Colonic mucosa (tissue), 4 donors: ENCODE data around the gene LRRN2. TPM values are rescaled to one million over a fixed set of nuclear protein-coding genes. Genes with fewer than 3 reads are reported as not detected.

Experiments used
- DNase-seq: peaks from one replicate; pipeline ENCODE4 v3.0.0-alpha.2; 2020
- H3K27ac ChIP-seq: fragments of 200-600 bp; one replicate; pipeline ENCODE4 v1.8.0; 2021
- H3K27me3 ChIP-seq: fragments of 200-600 bp; one replicate; pipeline ENCODE4 v1.8.0; 2021
- H3K36me3 ChIP-seq: fragments of 200-600 bp; one replicate; pipeline ENCODE4 v1.8.0; 2021
- H3K4me1 ChIP-seq: fragments of 200-600 bp; one replicate; pipeline ENCODE4 v1.8.0; 2021; ENCODE audit warnings: mild to moderate bottlenecking
- H3K4me3 ChIP-seq: fragments of 200-600 bp; one replicate; pipeline ENCODE4 v1.8.0; 2021
- H3K9ac ChIP-seq, 2 donors: one replicate each; pipeline ENCODE4 v1.7.0; 2013; ENCODE audit warnings: control low read depth in 2 of 2, low read depth in 2 of 2, low read length in 2 of 2
- H3K9me3 ChIP-seq: fragments of 200-600 bp; one replicate; pipeline ENCODE4 v1.8.0; 2021
- intact Hi-C: fragments of 100-400 bp; cut with DNase I; formaldehyde crosslinking; loops from one replicate; pipeline ENCODE4 v1.14.1; 2022
- total RNA-seq, 2 donors: library from RNA; stranded (reverse); fragmentation: NEBNext Ultra II Directional in 1 of 2; extraction: Animal tissue kit (Norgen Biotek cat#: 25700) in 1 of 2; gene quantifications; one replicate each; pipeline ENCODE4 v1.2.1, GENCODE V29; 2021
- TF ChIP-seq, protein P1 (sequence below): fragments of 200-600 bp; IDR thresholded peaks from one replicate; pipeline ENCODE4 v1.8.0; 2022; ENCODE audit warnings: antibody characterized with exemption, mild to moderate bottlenecking
- donor health status: healthy.
- donor health status: DM: no; HTN: no; CAD: no.
- donor health status: DM: no; HTN: no; CAD: no.

The LRRN2 gene
- total RNA-seq, 2 donors from 2014 or later = 13.1 to 13.9 TPM

DNA sequence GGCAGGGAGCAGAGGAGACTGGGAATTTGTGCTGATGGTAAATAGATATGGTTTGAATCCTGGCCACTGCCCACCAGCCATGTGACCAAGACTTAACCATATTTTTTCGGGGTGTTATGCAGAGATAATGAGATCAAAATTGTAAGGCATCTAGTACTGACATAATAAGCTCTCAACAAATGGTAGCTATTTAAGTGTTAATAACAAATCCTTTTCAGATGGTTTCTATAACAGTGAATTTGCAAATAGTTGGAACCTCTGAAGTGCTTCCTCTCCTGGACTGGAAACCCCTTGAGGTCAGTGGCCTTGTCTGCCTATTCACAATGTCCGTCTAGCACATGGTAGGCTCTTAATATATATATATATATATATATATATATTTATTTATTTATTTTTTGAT, 104.7 kb downstream of the LRRN2 start:
- Histone ChIP-seq H3K36me3 (no peaks in the 10 kb centered on the region), H3K4me1 (peaks cover 3% of the 10 kb centered on the region), H3K27ac (no peak overlapping the region), H3K27me3 (no peaks in the 10 kb centered on the region), H3K9ac (no peak overlapping the region), H3K4me3 (no peak overlapping the region), H3K9me3 (no peaks in the 10 kb centered on the region)
- DNase-seq = no peak
- intact Hi-C loops = no loop called here
- TF ChIP-seq, protein P1, sequence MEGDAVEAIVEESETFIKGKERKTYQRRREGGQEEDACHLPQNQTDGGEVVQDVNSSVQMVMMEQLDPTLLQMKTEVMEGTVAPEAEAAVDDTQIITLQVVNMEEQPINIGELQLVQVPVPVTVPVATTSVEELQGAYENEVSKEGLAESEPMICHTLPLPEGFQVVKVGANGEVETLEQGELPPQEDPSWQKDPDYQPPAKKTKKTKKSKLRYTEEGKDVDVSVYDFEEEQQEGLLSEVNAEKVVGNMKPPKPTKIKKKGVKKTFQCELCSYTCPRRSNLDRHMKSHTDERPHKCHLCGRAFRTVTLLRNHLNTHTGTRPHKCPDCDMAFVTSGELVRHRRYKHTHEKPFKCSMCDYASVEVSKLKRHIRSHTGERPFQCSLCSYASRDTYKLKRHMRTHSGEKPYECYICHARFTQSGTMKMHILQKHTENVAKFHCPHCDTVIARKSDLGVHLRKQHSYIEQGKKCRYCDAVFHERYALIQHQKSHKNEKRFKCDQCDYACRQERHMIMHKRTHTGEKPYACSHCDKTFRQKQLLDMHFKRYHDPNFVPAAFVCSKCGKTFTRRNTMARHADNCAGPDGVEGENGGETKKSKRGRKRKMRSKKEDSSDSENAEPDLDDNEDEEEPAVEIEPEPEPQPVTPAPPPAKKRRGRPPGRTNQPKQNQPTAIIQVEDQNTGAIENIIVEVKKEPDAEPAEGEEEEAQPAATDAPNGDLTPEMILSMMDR = no peak

DNA sequence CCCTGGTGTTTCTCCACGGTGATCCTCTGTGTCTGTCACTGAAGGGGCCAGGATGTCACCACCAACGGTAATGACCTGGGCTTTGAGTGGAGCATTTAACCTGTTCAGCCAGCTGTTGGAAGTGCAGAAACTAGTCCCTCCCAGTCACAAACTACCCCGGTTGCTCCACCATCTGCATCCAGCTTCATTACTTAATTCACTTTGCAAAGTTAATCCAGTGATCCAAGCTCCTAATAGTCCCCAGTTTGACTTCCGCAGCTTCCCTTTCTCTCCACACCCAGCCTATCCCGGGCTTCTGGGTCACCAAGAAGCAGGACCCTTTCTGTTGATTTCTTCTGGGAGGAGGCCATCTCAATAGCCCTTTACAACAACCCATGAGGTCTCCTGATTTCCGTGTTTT, 105.9 kb downstream of the LRRN2 start:
- no peaks in the 10 kb centered on the region for H3K36me3 ChIP-seq
- no peak for DNase-seq
- no peak overlapping the region for H3K4me3 ChIP-seq
- intact Hi-C loops = no loop called here
- peaks cover 3% of the 10 kb centered on the region for H3K4me1 ChIP-seq
- H3K9me3 ChIP-seq = no peaks in the 10 kb centered on the region
- TF ChIP-seq, protein P1 = no peak
- no peak overlapping the region for H3K27ac ChIP-seq
- peak overlapping the region in 1 of 2 donors; percentile 50 for H3K9ac ChIP-seq
- H3K27me3 ChIP-seq = no peaks in the 10 kb centered on the region

DNA sequence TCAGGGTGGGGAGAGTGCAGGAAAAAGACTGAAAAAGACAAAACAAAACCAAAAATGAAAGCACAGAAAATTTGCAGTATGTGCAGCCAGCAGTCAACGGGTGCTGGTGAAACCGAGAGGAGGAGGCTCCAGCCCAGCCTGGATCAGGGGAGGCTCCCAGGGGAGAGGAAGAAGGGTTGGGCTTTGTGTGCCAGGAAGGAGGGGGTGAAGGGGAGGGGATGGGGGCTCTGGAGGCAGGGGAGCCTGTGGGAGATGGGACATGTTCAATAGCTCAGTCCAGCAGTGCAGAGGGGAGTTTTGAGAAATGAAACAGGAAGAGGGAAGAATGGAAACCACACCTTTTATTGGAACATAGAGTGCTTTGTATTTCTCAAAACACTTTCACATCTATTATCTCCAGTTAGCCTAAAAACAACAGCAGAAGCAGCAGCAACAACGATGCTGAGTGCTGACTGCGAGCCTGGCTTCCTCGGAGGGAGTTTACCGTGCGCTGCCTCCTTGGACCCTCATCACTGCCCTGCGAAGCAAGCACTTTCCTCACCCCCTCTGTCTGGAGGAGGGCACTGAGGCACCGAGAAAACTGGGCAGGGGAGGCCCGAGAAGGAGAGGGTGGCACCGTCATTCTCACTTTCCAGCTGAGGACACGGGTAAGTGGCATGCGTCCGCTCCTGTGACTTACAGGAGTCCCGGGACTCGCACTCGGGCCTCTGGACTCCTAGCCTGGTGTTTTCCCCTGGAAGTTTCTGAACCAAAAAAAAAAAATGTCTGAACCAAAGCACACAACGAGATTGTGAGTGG, 106.5 kb downstream of the LRRN2 start:
- Histone ChIP-seq H3K4me1 (peaks cover 3% of the 10 kb centered on the region), H3K36me3 (no peaks in the 10 kb centered on the region), H3K4me3 (peak overlapping the region; percentile 6), H3K9ac (peak overlapping the region; percentile 28 to 50), H3K9me3 (no peaks in the 10 kb centered on the region), H3K27me3 (no peaks in the 10 kb centered on the region), H3K27ac (no peak overlapping the region)
- TF ChIP-seq, protein P1 = no peak
- intact Hi-C loops = no loop called here
- DNase-seq = peak; percentile 27

DNA sequence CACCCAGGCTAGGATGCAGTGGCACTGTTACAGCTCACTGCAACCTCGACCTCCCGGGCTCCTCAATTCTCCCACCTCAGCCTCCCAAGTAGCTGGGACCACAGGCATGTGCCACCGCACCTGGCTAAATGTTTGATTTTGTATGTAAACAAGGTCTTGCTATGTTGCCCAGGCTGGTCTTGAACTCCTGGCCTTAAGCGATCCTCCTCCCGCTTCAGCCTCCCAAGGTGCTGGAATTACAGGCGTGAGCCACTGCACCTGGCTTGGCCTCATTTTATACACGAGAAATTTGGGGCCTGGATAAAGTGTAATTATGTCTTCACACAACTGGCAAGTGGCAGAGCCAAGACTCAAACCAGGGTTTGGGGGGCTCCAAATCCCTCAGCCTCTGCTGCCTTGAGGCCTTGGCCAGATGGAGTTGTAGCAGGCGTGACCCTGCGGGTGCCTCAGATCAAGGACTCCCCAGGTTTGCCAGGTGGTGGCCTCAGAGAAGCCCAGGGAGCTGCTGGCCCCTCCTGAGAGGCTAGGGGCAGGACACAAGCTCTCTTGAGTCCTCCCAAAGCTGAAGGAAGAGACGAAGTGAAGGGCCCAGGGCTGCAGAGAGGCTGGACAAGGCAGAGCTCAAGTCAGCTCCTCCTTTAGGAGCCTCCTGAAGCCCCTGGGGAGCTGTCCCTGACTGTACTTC, 107.6 kb downstream of the LRRN2 start:
- H3K27ac ChIP-seq = no peak overlapping the region
- intact Hi-C loops = no loop called here
- peaks cover 3% of the 10 kb centered on the region for H3K4me1 ChIP-seq
- H3K9ac ChIP-seq = no peak overlapping the region
- DNase-seq = no peak
- no peaks in the 10 kb centered on the region for H3K36me3 ChIP-seq
- TF ChIP-seq, protein P1 = no peak
- H3K9me3 ChIP-seq = no peaks in the 10 kb centered on the region
- no peak overlapping the region for H3K4me3 ChIP-seq
- no peaks in the 10 kb centered on the region for H3K27me3 ChIP-seq

DNA sequence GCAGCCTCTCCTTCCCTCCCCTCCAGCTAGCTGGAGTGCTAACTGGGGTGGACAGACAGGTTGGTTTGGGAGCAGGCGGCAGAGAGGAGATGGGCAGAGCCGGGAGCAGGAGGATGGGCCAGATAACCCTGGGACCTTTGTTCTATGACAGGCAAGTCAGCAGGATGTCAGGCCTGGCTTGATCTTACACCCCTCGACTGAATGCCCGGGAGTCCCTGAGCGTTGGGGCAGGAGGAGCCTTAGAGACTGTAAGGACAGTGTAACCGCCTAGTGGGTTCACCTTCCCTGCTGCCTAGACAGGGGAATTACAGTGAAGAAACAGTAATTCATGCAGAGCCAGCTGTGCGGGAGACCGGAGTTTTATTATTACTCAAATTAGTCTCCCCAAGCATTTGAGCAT, 109.1 kb downstream of the LRRN2 start:
- Histone ChIP-seq H3K9me3 (no peaks in the 10 kb centered on the region), H3K36me3 (no peaks in the 10 kb centered on the region), H3K9ac (no peak overlapping the region), H3K27me3 (no peaks in the 10 kb centered on the region), H3K4me1 (peaks cover 3% of the 10 kb centered on the region), H3K27ac (no peak overlapping the region), H3K4me3 (no peak overlapping the region)
- no peak for DNase-seq
- TF ChIP-seq, protein P1 = no peak
- intact Hi-C loops = no loop called here
